CD4-positive, alpha-beta T cell (primary cell): ENCODE measurements around the gene ASB15. TPM values are rescaled to one million over a fixed set of nuclear protein-coding genes. Genes with fewer than 3 reads are reported as not detected.

ENCODE experiments used
- ATAC-seq: fragments of 200-7000 bp; cut with Tn5 transposase; one replicate; pipeline ENCODE4 v1.10.0; 2022; ENCODE audit warnings: mild to moderate bottlenecking; ENCODE audit not compliant: poor library complexity
- CTCF ChIA-PET: fragments of 350-600 bp; sonication (Branson Sonifier 250); formaldehyde crosslinking; loops from one replicate; lab custom pipeline; 2021; ENCODE audit warnings: antibody characterized with exemption, inconsistent platforms; lab: Charles Lee
- POLR2A ChIA-PET: fragments of 350-600 bp; sonication (Branson Sonifier 250); formaldehyde crosslinking; loops from one replicate; lab custom pipeline; 2021; ENCODE audit warnings: antibody characterized with exemption, inconsistent platforms; lab: Charles Lee
- DNase-seq, 14 experiments: peaks; one replicate each; pipeline ENCODE4 v3.0.0-alpha.2; 2013 to 2020; ENCODE audit warnings: mixed read lengths in 2 of 14
- H3K27ac ChIP-seq, 2 donors: one replicate each; pipeline versions ENCODE4 v1.5.1 to v1.7.0; 2013; ENCODE audit warnings: low read length in 2 of 2, low read depth in 1 of 2, mild to moderate bottlenecking in 1 of 2
- H3K27me3 ChIP-seq, 2 experiments: 1 replicate in 1 of 2; 2 replicates in 1 of 2; pipeline versions ENCODE4 v1.6.1 to v1.7.0; 2013; ENCODE audit warnings: low read length in 2 of 2, control low read depth in 1 of 2, mild to moderate bottlenecking in 1 of 2, moderate library complexity in 1 of 2; ENCODE audit not compliant: insufficient read depth in 2 of 2, control insufficient read depth in 1 of 2
- H3K36me3 ChIP-seq: one replicate; pipeline ENCODE4 v1.6.1; 2013; ENCODE audit warnings: low read length, control low read depth; ENCODE audit not compliant: insufficient read depth
- H3K4me1 ChIP-seq: one replicate; pipeline ENCODE4 v1.6.1; 2013; ENCODE audit warnings: low read length, control low read depth; ENCODE audit not compliant: insufficient read depth
- H3K4me3 ChIP-seq: one replicate; pipeline ENCODE4 v1.5.1; 2013; ENCODE audit warnings: mild to moderate bottlenecking, low read length, moderate library complexity
- H3K9me3 ChIP-seq, 2 experiments: 1 replicate in 1 of 2; 2 replicates in 1 of 2; pipeline versions ENCODE4 v1.6.1 to v1.7.0; 2013; ENCODE audit warnings: low read length in 2 of 2, mild to moderate bottlenecking in 2 of 2, control low read depth in 1 of 2, moderate library complexity in 1 of 2; ENCODE audit not compliant: control insufficient read depth in 1 of 2, insufficient read depth in 1 of 2
- H3K27ac Mint-ChIP-seq: one replicate; pipeline ENCODE4 v1.8.0; 2020; ENCODE audit warnings: mixed read lengths
- H3K27me3 Mint-ChIP-seq: one replicate; pipeline ENCODE4 v1.8.0; 2021; ENCODE audit warnings: mixed read lengths
- H3K36me3 Mint-ChIP-seq: one replicate; pipeline ENCODE4 v1.8.0; 2021; ENCODE audit warnings: low read depth, mixed read lengths
- H3K4me1 Mint-ChIP-seq: one replicate; pipeline ENCODE4 v1.8.0; 2021; ENCODE audit warnings: low read depth, mixed read lengths
- H3K4me3 Mint-ChIP-seq: one replicate; pipeline ENCODE4 v1.8.0; 2020; ENCODE audit warnings: mild to moderate bottlenecking, mixed read lengths
- H3K9me3 Mint-ChIP-seq: one replicate; pipeline ENCODE4 v1.8.0; 2020; ENCODE audit warnings: mixed read lengths
- CTCF ChIP-seq: fragments of 200-600 bp; IDR thresholded peaks from one replicate; pipeline ENCODE4 v1.8.0; 2022; ENCODE audit warnings: antibody characterized with exemption, mild to moderate bottlenecking
- intact Hi-C, 2 experiments: fragments of 100-400 bp; cut with DNase I in 1 of 2; cut with micrococcal nuclease in 1 of 2; formaldehyde crosslinking; loops; one replicate each; pipeline versions ENCODE4 v1.15.1 to v1.9.0; 2023 to 2025; cut with DNase I, micrococcal nuclease
- total RNA-seq, 174 experiments: library from RNA in 2 of 174; stranded (reverse) in 2 of 174; gene quantifications; one replicate each; pipeline ENCODE4 v1.2.3 and lab custom pipeline; 2021 to 2026

Gene ASB15
- total RNA-seq, 2 experiments from 2014 or later = not detected

- Mint-ChIP-seq H3K27me3 (peaks cover 45% of the 10 kb centered on the region), H3K4me3 (no peak overlapping the region), H3K27ac (no peak overlapping the region), H3K4me1 (no peaks in the 10 kb centered on the region), H3K9me3 (no peaks in the 10 kb centered on the region), H3K36me3 (no peaks in the 10 kb centered on the region)
- Histone ChIP-seq H3K9me3 (no peaks in the 10 kb centered on the region), H3K4me3 (no peak overlapping the region), H3K4me1 (no peaks in the 10 kb centered on the region), H3K27ac (no peak overlapping the region), H3K36me3 (no peaks in the 10 kb centered on the region), H3K27me3 (peaks cover 3 to 10% of the 10 kb centered on the region in 2 experiments)
- POLR2A ChIA-PET = no interaction called here
- TF ChIP-seq CTCF = no peak
- CTCF ChIA-PET = interaction anchor here (0.9 to 1.0 kb wide), 2 partner anchors 10 to 43 kb away, joined by 3 to 4 read pairs; no protein-coding TSS in a partner anchor
- intact Hi-C loops = no loop called here
- ATAC-seq (no peak), DNase-seq (no peak)
These were observed 56.4 kb downstream of the ASB15 start for GRCh38 chr7:123658023-123658422.

GRCh38 chr7:123660514-123661354 lies 59.1 kb downstream of the ASB15 start:
- H3K9me3 Mint-ChIP-seq = no peaks in the 10 kb centered on the region
- intact Hi-C loops = no loop called here
- ChIA-PET CTCF (interaction anchor here (0.9 kb wide), 1 partner anchor 12 kb away, joined by 3 read pairs; no protein-coding TSS in a partner anchor), POLR2A (no interaction called here)
- Histone ChIP-seq H3K4me3 (no peak overlapping the region), H3K27me3 (peaks cover 5 to 10% of the 10 kb centered on the region in 2 experiments), H3K27ac (no peak overlapping the region), H3K9me3 (no peaks in the 10 kb centered on the region), H3K4me1 (no peaks in the 10 kb centered on the region), H3K36me3 (no peaks in the 10 kb centered on the region)
- no peaks in the 10 kb centered on the region for H3K36me3 Mint-ChIP-seq
- no peak overlapping the region for H3K4me3 Mint-ChIP-seq
- TF ChIP-seq CTCF = no peak
- no peak overlapping the region for H3K27ac Mint-ChIP-seq
- peaks cover 50% of the 10 kb centered on the region for H3K27me3 Mint-ChIP-seq
- no peak for ATAC-seq
- DNase-seq = no peak
- no peaks in the 10 kb centered on the region for H3K4me1 Mint-ChIP-seq

- no peaks in the 10 kb centered on the region for H3K9me3 Mint-ChIP-seq
- DNase-seq (no peak), ATAC-seq (no peak)
- no peaks in the 10 kb centered on the region for H3K36me3 Mint-ChIP-seq
- no peak overlapping the region for H3K27ac Mint-ChIP-seq
- TF ChIP-seq CTCF = no peak
- Histone ChIP-seq H3K9me3 (no peaks in the 10 kb centered on the region), H3K4me3 (no peak overlapping the region), H3K27me3 (peaks cover 5 to 10% of the 10 kb centered on the region in 2 experiments), H3K4me1 (no peaks in the 10 kb centered on the region), H3K27ac (no peak overlapping the region), H3K36me3 (no peaks in the 10 kb centered on the region)
- peaks cover 48% of the 10 kb centered on the region for H3K27me3 Mint-ChIP-seq
- ChIA-PET CTCF (interaction anchor here (0.9 kb wide), 1 partner anchor 13 kb away, joined by 3 read pairs; no protein-coding TSS in a partner anchor), POLR2A (no interaction called here)
- intact Hi-C loops = no loop called here
- H3K4me3 Mint-ChIP-seq = no peak overlapping the region
- no peaks in the 10 kb centered on the region for H3K4me1 Mint-ChIP-seq
These were observed 60.1 kb downstream of the ASB15 start for GRCh38 chr7:123661765-123662164.
